RPMI8226 (cell line): ENCODE data around the gene PROSER3.

Experiments
- DNase-seq: peaks from one replicate; pipeline ENCODE4 v3.0.0-alpha.2; 2015

PROSER3 gene

GRCh38 chr19:35739275-35740107 lies 18.5 kb upstream of the PROSER3 start:
- no peak for DNase-seq

DNA sequence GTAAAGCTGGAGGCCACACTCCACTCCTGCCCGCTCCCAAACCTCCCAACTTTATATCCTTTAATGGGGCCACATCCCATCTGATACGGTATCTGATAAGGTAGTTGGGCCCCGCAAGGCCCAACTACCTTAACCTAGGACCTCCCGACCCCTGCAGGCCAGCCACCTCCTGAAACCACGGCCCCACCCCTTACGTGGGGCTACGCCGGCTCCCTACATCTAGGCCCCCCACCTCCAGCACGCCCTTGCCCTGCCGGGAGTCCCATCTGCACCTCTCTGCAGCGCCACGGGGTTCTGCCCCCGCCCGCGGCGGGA lies 17.9 kb upstream of the PROSER3 start:
- DNase-seq: no peak

GRCh38 chr19:35740423-35741202 lies 17.4 kb upstream of the PROSER3 start:
- peak; percentile 95 for DNase-seq

GRCh38 chr19:35741203-35741515 lies 16.8 kb upstream of the PROSER3 start:
- DNase-seq: no peak

DNA sequence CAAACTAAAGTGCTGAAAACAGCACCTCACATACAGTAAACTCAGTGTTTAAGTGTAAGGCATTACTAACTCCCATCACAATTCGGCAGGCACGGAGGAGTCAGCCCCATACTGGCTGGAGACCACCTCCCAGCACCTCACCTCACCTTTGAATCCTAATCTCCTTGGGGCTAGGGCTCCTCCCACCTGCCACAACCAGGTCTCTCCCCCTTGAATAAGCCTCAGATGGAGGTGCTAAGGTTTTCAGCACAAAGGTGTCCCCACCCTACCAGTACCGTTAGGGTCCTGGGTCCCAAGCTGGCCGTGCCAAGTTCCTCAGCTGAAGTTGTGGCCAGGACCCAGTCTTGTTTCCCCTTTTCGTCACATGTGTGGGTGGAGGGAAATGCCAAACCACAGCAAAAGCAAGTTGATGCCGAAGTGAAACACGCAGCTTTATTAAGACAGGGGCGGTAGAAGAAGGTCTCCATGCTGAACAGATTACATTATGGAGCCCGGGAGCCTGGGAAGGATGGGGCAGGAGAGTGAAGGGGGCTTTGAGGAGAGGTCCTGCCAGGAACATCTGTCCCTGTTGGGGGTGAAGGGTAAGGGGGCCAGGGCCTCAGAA lies 15.8 kb upstream of the PROSER3 start, which contains the start of gene IGFLR1:
IGFLR1 (minus strand) TSS at position 332 of the 604 bp plus-strand sequence. CDS start 1,272 bp downstream, outside the sequence.
- peak; percentile 66 for DNase-seq

DNA sequence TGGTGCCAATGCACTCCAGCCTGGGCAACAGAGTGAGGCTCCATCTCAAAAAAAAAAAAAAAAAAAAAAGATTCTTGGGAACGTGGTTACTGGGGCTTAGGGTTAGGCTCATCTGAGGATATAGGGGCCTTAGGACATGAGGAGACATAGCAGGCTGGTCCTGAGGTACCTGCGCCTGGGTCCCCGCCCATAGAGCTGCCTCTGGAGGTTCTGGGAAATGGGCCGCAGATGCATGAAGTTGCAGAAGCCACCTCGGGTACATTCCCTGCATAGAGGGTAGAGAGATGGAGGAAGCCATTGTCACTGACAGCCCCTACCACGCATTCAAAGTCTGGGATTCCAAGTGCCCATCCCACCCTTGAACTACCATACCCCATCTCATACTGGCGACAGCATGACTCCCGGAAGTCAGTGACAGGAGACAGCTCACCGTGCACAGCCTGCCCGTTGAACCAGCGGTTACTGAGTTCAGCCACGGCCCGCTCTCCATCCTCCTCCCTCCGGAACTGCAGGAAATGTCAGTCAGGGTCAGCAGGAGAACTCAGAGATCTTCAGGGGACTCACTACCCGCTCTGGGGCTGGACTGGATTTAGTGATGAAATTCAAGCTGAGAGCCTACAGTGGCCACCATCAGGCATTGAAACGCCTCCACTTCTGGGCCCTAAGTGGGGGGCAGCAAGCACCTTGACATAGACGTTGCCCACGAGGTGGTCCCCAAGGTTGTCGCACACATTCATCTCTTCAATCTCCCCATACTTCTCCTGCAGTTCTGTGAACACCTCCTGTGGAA lies 14.1 kb upstream of the PROSER3 start:
- no peak for DNase-seq

GRCh38 chr19:35744430-35745327 lies 13.3 kb upstream of the PROSER3 start:
- DNase-seq: peak; percentile 94

GRCh38 chr19:35745328-35746086 lies 12.5 kb upstream of the PROSER3 start, which contains the start of the genes PSENEN and U2AF1L4:
Gene PSENEN (plus strand): TSS chr19:35745651. CDS start chr19:35745931, 280 bp downstream.
Gene U2AF1L4 (minus strand): TSS chr19:35745418. CDS start chr19:35745391, 27 bp downstream.
- peak; percentile 97 for DNase-seq

DNA sequence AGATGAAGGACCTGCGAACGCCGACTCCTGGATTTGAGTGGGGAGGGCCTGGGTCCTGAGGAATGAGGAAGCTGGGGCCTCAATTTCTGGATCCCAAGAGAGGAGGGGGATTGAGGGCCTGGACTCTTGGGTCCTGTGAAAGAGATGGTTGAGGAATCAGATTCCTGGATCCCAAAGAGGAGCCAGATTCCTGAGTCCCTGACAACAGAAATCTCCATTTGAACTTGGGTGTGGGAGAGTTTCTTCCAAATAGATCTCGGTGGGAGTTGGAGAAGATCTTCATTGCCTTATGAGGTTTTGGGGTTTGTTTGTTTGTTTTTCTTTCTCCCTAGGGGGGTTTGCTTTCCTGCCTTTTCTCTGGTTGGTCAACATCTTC lies 11.9 kb upstream of the PROSER3 start:
- no peak for DNase-seq

GRCh38 chr19:35746531-35746930 lies 11.4 kb upstream of the PROSER3 start:
- DNase-seq: no peak

- DNase-seq: peak; percentile 96
Measured at GRCh38 chr19:35748106-35749020, 9.6 kb upstream of the PROSER3 start, which contains the start of gene LIN37. Gene LIN37 (plus strand): TSS chr19:35748576. CDS start chr19:35748725, 149 bp downstream.

DNA sequence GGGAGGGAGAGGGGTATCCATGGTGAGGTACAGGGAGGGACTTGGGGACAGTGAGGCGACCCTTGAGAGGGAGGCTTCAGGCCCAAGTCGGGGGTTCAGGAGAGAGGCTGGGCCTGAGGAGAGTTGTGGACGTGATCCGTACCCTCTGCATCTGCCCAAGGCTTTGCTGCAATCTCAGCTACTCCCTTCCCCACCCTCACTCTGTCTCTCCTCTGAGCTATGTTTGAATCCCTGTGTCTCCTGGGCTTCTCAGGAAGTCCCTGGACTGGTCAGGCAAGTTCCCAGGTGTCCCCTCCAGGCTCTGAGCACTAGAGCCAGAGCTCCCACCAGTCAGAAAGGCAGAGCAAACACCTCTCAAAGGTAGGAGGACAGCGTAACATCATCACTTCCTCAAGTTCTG lies 7.8 kb upstream of the PROSER3 start:
- no peak for DNase-seq

DNA sequence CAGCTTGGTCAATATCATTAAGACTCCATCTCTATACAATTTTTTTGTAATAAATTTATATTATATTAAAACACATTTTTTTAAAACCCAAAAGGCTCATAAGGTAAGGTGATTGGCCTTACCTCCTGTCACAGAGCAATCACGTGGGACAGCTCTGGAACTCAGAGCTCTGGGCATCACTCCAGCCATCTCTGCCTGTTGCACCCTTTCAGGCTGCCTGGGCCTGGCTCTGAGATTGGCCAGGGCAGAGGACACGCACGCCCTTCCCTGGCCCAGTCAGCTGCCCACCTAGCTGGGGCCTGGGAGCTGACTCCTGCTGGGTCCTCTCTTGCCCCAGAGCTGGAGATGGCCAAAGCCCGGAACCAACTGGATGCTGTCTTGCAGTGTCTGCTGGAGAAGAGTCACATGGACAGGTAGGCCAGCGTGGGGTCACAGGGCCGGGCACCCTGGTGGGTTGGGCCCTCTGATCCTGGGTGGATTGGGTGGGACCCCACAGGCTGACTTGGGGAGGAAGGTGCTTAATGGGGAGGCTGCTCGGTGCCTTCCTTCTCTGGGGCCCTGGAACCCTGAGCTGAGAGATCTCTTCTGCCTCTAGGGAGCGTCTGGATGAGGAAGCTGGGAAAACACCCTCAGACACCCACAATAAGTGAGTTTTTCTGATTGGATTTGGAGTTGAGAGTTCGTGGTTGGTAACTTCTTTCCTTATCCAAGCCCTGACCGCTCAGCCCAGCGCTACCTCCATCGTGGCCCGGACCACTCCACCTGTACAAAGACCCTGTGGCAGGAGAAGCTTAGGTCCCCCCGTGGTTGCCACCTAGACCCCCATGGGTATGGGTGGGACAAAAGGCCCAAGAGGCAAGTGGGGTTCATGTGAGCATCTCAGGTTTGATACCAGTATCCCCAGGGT lies 5.9 kb upstream of the PROSER3 start:
- no peak for DNase-seq

DNA sequence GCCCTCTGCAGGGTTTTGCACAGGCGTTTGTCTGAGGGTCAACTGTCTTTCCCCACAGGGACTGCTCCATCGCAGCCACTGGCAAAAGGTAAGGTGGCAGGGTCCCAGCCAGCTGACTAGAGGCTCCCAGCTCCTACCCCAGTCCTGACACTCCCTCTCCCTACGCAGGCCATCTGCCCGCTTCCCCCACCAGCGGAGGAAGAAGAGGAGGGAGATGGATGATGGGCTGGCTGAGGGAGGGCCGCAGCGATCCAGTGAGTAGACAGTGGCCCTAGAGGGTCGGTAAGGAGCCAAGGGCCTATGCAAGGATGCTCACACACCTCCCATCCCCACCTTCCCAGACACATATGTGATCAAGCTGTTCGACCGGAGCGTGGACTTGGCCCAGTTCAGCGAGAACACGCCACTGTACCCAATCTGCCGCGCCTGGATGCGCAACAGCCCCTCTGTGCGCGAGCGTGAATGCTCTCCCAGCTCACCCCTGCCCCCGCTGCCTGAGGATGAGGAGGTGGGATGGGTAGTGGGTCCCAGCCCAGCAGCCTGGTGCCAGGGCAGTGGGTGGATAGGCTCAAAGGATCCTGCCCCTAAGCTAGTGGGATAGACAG lies 5.1 kb upstream of the PROSER3 start:
- DNase-seq: no peak

DNA sequence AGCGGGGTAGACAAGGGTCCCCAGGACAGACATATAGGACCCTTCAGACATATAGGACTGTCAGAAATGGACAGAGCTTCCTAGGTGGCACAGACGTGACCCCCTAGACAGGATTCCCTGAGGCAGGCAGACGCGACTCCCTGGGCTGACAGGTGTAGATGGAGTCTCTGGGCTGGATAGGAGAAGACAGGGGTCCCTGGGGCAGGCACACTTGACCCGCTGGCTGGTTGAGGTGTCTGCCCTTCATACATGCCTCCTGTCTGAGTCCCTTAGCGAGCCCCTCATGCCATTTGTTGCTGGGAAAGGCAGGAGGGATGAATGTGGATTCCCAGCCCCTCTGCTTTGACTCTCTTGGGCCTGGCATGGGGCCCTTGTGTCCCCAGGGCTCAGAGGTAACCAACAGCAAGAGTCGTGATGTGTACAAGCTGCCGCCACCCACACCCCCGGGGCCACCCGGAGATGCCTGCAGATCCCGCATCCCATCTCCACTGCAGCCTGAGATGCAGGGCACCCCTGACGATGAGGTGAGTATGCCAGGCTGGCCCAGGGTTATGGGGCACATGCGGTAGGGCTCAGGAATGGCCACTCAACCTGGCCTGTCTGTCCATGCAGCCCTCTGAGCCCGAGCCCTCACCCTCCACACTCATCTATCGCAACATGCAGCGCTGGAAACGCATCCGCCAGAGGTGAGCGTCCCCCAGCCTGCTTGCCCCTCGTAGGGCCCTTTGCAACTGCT lies 4.2 kb upstream of the PROSER3 start:
- DNase-seq: no peak

DNA sequence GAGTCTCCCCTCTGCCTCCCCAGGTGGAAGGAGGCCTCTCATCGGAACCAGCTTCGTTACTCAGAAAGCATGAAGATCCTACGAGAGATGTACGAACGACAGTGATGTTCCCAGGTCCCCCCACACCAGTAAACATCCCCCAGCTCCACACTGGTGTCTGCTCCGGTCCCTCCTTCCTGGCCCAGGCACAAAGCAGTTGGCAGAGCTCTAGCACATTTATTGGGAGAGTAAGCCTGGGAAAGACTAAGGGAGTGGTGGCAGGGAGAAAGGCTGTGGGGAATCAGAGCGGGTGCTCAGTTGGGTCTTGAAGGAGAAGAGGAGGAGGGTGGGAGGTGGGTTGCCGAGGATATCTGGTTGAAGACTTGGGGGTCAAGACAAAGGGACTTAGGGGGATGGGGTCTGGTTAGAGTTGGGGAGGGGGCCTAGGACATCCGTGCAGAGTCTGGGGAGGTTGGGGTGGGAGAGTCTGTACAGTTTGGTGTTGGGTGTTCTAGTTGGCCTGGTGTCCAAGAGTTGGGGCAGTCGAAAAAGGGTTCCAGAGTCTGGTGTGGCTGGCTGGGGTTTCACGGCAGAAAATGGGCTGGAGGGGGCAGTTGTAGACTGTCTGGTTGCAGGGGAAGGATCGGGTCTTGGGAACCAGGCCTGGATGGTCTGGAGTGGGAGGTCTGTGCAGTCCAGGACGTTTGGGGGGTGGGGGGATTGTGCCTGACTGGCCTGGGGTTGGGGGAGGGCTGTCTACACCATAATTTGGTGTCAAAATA lies 3.4 kb upstream of the PROSER3 start:
- no peak for DNase-seq

GRCh38 chr19:35755131-35755549 lies 2.8 kb upstream of the PROSER3 start:
- DNase-seq: no peak
